HCEC 1CT (cell line): Measurements from ENCODE around the gene DUSP6.

Experiments
- DNase-seq: peaks from one replicate; pipeline ENCODE4 v3.0.0-alpha.2; 2017

DUSP6 gene

GRCh38 chr12:89327486-89328094, 24.7 kb downstream of the DUSP6 start:
- no peak for DNase-seq

GRCh38 chr12:89326239-89327040, 25.9 kb downstream of the DUSP6 start:
- DNase-seq: no peak

GRCh38 chr12:89325495-89325894, 26.8 kb downstream of the DUSP6 start:
- DNase-seq: no peak

GRCh38 chr12:89324437-89324836, 27.9 kb downstream of the DUSP6 start:
- DNase-seq: no peak

GRCh38 chr12:89323568-89324218, 28.6 kb downstream of the DUSP6 start:
- no peak for DNase-seq

GRCh38 chr12:89320735-89321134, 31.6 kb downstream of the DUSP6 start:
- no peak for DNase-seq

- no peak for DNase-seq
Observed at GRCh38 chr12:89319606-89320005, 32.7 kb downstream of the DUSP6 start.

- no peak for DNase-seq
Observed at GRCh38 chr12:89319122-89319521, 33.2 kb downstream of the DUSP6 start.

- DNase-seq: no peak
Observed at GRCh38 chr12:89316705-89317139, 35.6 kb downstream of the DUSP6 start.

GRCh38 chr12:89314060-89314761, 38.1 kb downstream of the DUSP6 start:
- no peak for DNase-seq

GRCh38 chr12:89311703-89312293, 40.5 kb downstream of the DUSP6 start:
- DNase-seq: no peak

GRCh38 chr12:89309815-89310214, 42.5 kb downstream of the DUSP6 start:
- DNase-seq: no peak

GRCh38 chr12:89309440-89309802, 42.9 kb downstream of the DUSP6 start:
- no peak for DNase-seq

- no peak for DNase-seq
Observed at GRCh38 chr12:89307474-89308253, 44.6 kb downstream of the DUSP6 start.

- DNase-seq: no peak
Observed at GRCh38 chr12:89306827-89307473, 45.4 kb downstream of the DUSP6 start.

GRCh38 chr12:89305373-89305772, 46.9 kb downstream of the DUSP6 start:
- no peak for DNase-seq

GRCh38 chr12:89299931-89300330, 52.4 kb downstream of the DUSP6 start:
- no peak for DNase-seq

GRCh38 chr12:89299417-89299816, 52.9 kb downstream of the DUSP6 start:
- DNase-seq: no peak
